Measurements from ENCODE around the gene FMN2.
"Not testable (repeated sequence)": the region's sequence is repeated elsewhere in the genome, so short reads cannot be mapped to it uniquely, and the experiment has no call there.

The FMN2 gene

GRCh38 chr1:240312872-240313271 lies 221.2 kb downstream of the FMN2 start:
- H3K4me3 ChIP-seq (ENCODE audit: low read depth, low read length) = no peak overlapping the region
- no peak for TF ChIP-seq CTCF (conservative IDR thresholded peaks at IDR 0.05; ENCODE audit: low read depth, low read length)
- DNase-seq (ENCODE audit: low read depth) = peak; percentile 61

- no peak overlapping the region for H3K4me3 ChIP-seq (ENCODE audit: low read depth, low read length)
- no peak for TF ChIP-seq CTCF (conservative IDR thresholded peaks at IDR 0.05; ENCODE audit: low read depth, low read length)
- DNase-seq (ENCODE audit: low read depth) = no peak
These were observed 223.4 kb downstream of the FMN2 start for GRCh38 chr1:240314845-240315801.

GRCh38 chr1:240319998-240320397 lies 228.3 kb downstream of the FMN2 start:
- no peak for DNase-seq (ENCODE audit: low read depth)
- no peak overlapping the region for H3K4me3 ChIP-seq (ENCODE audit: low read depth, low read length)
- no peak for TF ChIP-seq CTCF (conservative IDR thresholded peaks at IDR 0.05; ENCODE audit: low read depth, low read length)

- no peak overlapping the region for H3K4me3 ChIP-seq (ENCODE audit: low read depth, low read length)
- peak; percentile 3 for DNase-seq (ENCODE audit: low read depth)
- no peak for TF ChIP-seq CTCF (conservative IDR thresholded peaks at IDR 0.05; ENCODE audit: low read depth, low read length)
These were observed 229.0 kb downstream of the FMN2 start for GRCh38 chr1:240320659-240321058.

- no peak overlapping the region for H3K4me3 ChIP-seq (ENCODE audit: low read depth, low read length)
- no peak for TF ChIP-seq CTCF (conservative IDR thresholded peaks at IDR 0.05; ENCODE audit: low read depth, low read length)
- DNase-seq (ENCODE audit: low read depth) = no peak
These were observed 231.3 kb downstream of the FMN2 start for GRCh38 chr1:240322943-240323342.

- not testable (repeated sequence) for DNase-seq (ENCODE audit: low read depth); H3K4me3 ChIP-seq (ENCODE audit: low read depth, low read length)
These were observed 236.7 kb downstream of the FMN2 start for GRCh38 chr1:240328382-240328781.

- no peak for DNase-seq (ENCODE audit: low read depth)
- no peak overlapping the region for H3K4me3 ChIP-seq (ENCODE audit: low read depth, low read length)
- no peak for TF ChIP-seq CTCF (conservative IDR thresholded peaks at IDR 0.05; ENCODE audit: low read depth, low read length)
These were observed 237.8 kb downstream of the FMN2 start for GRCh38 chr1:240329443-240329842.

Data from choroid plexus epithelial cell (primary cell).